HCT116 (cell line): ENCODE measurements around the gene TBCD. TPM values are rescaled to one million over a fixed set of nuclear protein-coding genes. Genes with fewer than 3 reads are reported as not detected.

Source experiments
- ATAC-seq: fragments of 200-7000 bp; cut with Tn5 transposase; 2 replicates; pipeline ENCODE4 v1.9.1; 2020; ENCODE audit warnings: mild to moderate bottlenecking, moderate library complexity
- BruUV-seq: library from RNA; stranded (reverse); fragments of 400-500 nt; replicated peaks from 2 replicates; lab custom pipeline; 2021; lab: Mats Ljungman, UMichigan
- CTCF ChIA-PET: fragments of 300-600 bp; sonication (Branson Sonifier 250); formaldehyde crosslinking; loops from one replicate; lab custom pipeline; 2021; ENCODE audit warnings: antibody characterized with exemption; lab: Charles Lee
- POLR2A ChIA-PET: fragments of 300-600, 350-600 bp; sonication (Branson Sonifier 250); formaldehyde crosslinking; loops from one replicate; lab custom pipeline; 2021; ENCODE audit warnings: antibody characterized with exemption; lab: Charles Lee
- RAD21 ChIA-PET, 2 experiments: fragments of 300-600 bp; sonication (Branson Sonifier 250); formaldehyde crosslinking; loops; one replicate each; lab custom pipeline; 2023; ENCODE audit warnings: low total read pairs in 2 of 2; ENCODE audit not compliant: uncharacterized antibody in 2 of 2, unreplicated experiment in 2 of 2, low non-redundant PET in 1 of 2; lab: Charles Lee
- DNase-seq: peaks from one replicate; pipeline ENCODE4 v3.0.0-alpha.2; 2010; ENCODE audit warnings: low read depth, low spot score
- H2AFZ ChIP-seq: fragments of 200-600 bp; shearing (Covaris generic), sonication (generic); 2 replicates; pipeline ENCODE4 v1.6.1; 2017; ENCODE audit warnings: low read depth, mixed run types, mixed read lengths, antibody characterized with exemption, low read length; ENCODE audit not compliant: poor library complexity, severe bottlenecking
- H3K27ac ChIP-seq: 2 replicates; pipeline ENCODE4 v1.5.1; 2012; ENCODE audit warnings: low read depth, low read length
- H3K27me3 ChIP-seq: fragments of 200-600 bp; sonication (generic); 2 replicates; pipeline ENCODE4 v1.6.1; 2016; ENCODE audit warnings: mixed run types, low read length, mixed read lengths; ENCODE audit not compliant: insufficient read depth
- H3K36me3 ChIP-seq, 2 experiments: fragments of 200-500 bp in 1 of 2; fragments of 200-600 bp in 1 of 2; sonication (Bioruptor generic) in 1 of 2; sonication (generic) in 1 of 2; 2 replicates each; pipeline versions ENCODE4 v1.5.1 to v1.6.1; 2014 to 2016; ENCODE audit warnings: low read length in 2 of 2, inconsistent platforms in 1 of 2, mixed read lengths in 1 of 2, mixed run types in 1 of 2; ENCODE audit not compliant: insufficient read depth in 2 of 2, control insufficient read depth in 1 of 2
- H3K4me1 ChIP-seq, 2 experiments: fragments of 200-600 bp in 1 of 2; sonication (generic) in 1 of 2; 2 replicates each; pipeline versions ENCODE4 v1.5.1 to v1.6.1; 2012 to 2017; ENCODE audit warnings: low read length in 2 of 2, inconsistent platforms in 1 of 2, mild to moderate bottlenecking in 1 of 2, mixed read lengths in 1 of 2, mixed run types in 1 of 2, moderate library complexity in 1 of 2; ENCODE audit not compliant: insufficient read depth in 2 of 2, control insufficient read depth in 1 of 2
- H3K4me2 ChIP-seq: fragments of 200-600 bp; sonication (generic); 2 replicates; pipeline ENCODE4 v1.6.1; 2017; ENCODE audit warnings: mixed run types, low read length, mixed read lengths
- H3K4me3 ChIP-seq, 2 experiments: fragments of 200-600 bp in 1 of 2; sonication (generic) in 1 of 2; replicated peaks in 1 of 2; 2 replicates each; pipeline ENCODE4 v1.5.1; 2011 to 2016; ENCODE audit warnings: low read length in 2 of 2, control low read depth in 1 of 2, low read depth in 1 of 2, mild to moderate bottlenecking in 1 of 2, mixed read lengths in 1 of 2, mixed run types in 1 of 2
- H3K79me2 ChIP-seq: fragments of 200-600 bp; sonication (generic); 2 replicates; pipeline ENCODE4 v1.6.1; 2017; ENCODE audit warnings: mild to moderate bottlenecking, mixed run types, low read length, moderate library complexity, mixed read lengths; ENCODE audit not compliant: insufficient read depth
- H3K9ac ChIP-seq: fragments of 200-600 bp; sonication (generic); 2 replicates; pipeline ENCODE4 v1.6.1; 2016; ENCODE audit warnings: low read length, mixed read lengths
- H3K9me2 ChIP-seq: fragments of 200-600 bp; sonication (generic), shearing (Covaris generic); 2 replicates; pipeline ENCODE4 v1.6.1; 2017; ENCODE audit warnings: mixed run types, mild to moderate bottlenecking, moderate library complexity; ENCODE audit not compliant: insufficient read depth
- H3K9me3 ChIP-seq, 2 experiments: fragments of 200-500 bp in 1 of 2; fragments of 200-600 bp in 1 of 2; sonication (Bioruptor generic) in 1 of 2; sonication (generic) in 1 of 2; 2 replicates each; pipeline ENCODE4 v1.6.1; 2014 to 2017; ENCODE audit warnings: low read length in 2 of 2, mixed read lengths in 2 of 2, inconsistent platforms in 1 of 2, low read depth in 1 of 2, mild to moderate bottlenecking in 1 of 2, mixed run types in 1 of 2, moderate library complexity in 1 of 2; ENCODE audit not compliant: control insufficient read depth in 1 of 2, insufficient read depth in 1 of 2
- H4K20me1 ChIP-seq: fragments of 200-600 bp; sonication (generic), shearing (Covaris generic); 2 replicates; pipeline ENCODE4 v1.6.1; 2017; ENCODE audit warnings: mixed run types, mild to moderate bottlenecking, moderate library complexity; ENCODE audit not compliant: insufficient read depth
- CEBPB ChIP-seq: IDR thresholded peaks from 2 replicates; pipeline ENCODE4 v1.6.1; 2012; ENCODE audit warnings: low read depth
- CTCF ChIP-seq, 3 experiments: fragments of 200-600 bp in 1 of 3; sonication (generic) in 1 of 3; IDR thresholded peaks in 2 of 3; conservative IDR thresholded peaks in 1 of 3; 2 replicates each; pipeline ENCODE4 v1.5.1; 2012 to 2017; ENCODE audit warnings: low read depth in 2 of 3, low read length in 2 of 3, antibody characterized with exemption in 1 of 3, borderline replicate concordance in 1 of 3, control low read depth in 1 of 3, mild to moderate bottlenecking in 1 of 3, mixed read lengths in 1 of 3, mixed run types in 1 of 3, moderate library complexity in 1 of 3; ENCODE audit not compliant: insufficient read depth in 1 of 3
- FOSL1 ChIP-seq: IDR thresholded peaks from 2 replicates; pipeline ENCODE4 v1.6.1; 2012; ENCODE audit warnings: low read depth
- MAX ChIP-seq: IDR thresholded peaks from 2 replicates; pipeline ENCODE4 v1.6.1; 2012
- POLR2AphosphoS5 ChIP-seq: IDR thresholded peaks from 2 replicates; pipeline ENCODE4 v1.6.1; 2011; ENCODE audit warnings: mild to moderate bottlenecking, low read depth, low read length, moderate library complexity
- ZFX ChIP-seq: fragments of 450-650 bp; IDR thresholded peaks from 2 replicates; pipeline ENCODE4 v1.6.1; 2017
- ZNF274 ChIP-seq: fragments of 200-500 bp; sonication (Bioruptor generic); IDR thresholded peaks from 2 replicates; pipeline ENCODE4 v1.6.1; 2014; ENCODE audit warnings: mild to moderate bottlenecking, low read depth, low read length, inconsistent platforms
- intact Hi-C: fragments of 100-400 bp; cut with micrococcal nuclease; formaldehyde crosslinking; loops from 2 replicates; pipeline ENCODE4 v1.10.0; 2022
- total RNA-seq: library from RNA; stranded (reverse); gene quantifications from one replicate; pipeline ENCODE4 v1.2.1, GENCODE V29; 2021; ENCODE audit not compliant: unreplicated experiment

Gene TBCD
- total RNA-seq, 1 experiment from 2014 or later = 152 TPM

- Histone ChIP-seq H3K9me2 (no peaks in the 10 kb centered on the region), H3K4me3 (no peak overlapping the region), H2AFZ (no peak overlapping the region), H3K79me2 (no peaks in the 10 kb centered on the region), H3K9me3 (peaks cover 23 to 24% of the 10 kb centered on the region in 2 experiments; a peak in 3 of 4 replicates), H3K4me2 (no peak overlapping the region), H3K4me1 (no peaks in the 10 kb centered on the region), H3K36me3 (peaks cover 7 to 36% of the 10 kb centered on the region in 2 experiments), H3K9ac (no peak overlapping the region), H4K20me1 (no peaks in the 10 kb centered on the region), H3K27me3 (no peaks in the 10 kb centered on the region), H3K27ac (no peak overlapping the region)
- no peak for TF ChIP-seq FOSL1
- TF ChIP-seq MAX = no peak
- 0 out of 6 replicates have a peak, but pooled peaks of 1 of the 3 experiments have one; percentile 4 for TF ChIP-seq CTCF (IDR thresholded peaks at IDR 0.05 in 2 of 3, conservative IDR thresholded peaks at IDR 0.05 in 1 of 3; ENCODE audit: borderline replicate concordance in 1 of 3, insufficient read depth in 1 of 3, low read depth in 2 of 3, low read length in 2 of 3)
- intact Hi-C loops = no loop called here
- RAD21 ChIA-PET = no interaction called here
- no peak for DNase-seq
- CTCF ChIA-PET = no interaction called here
- peak; percentile 21 for ATAC-seq
- no TSS peak for BruUV-seq
- POLR2A ChIA-PET = no interaction called here
Observed at GRCh38 chr17:82947051-82947991, 195.5 kb downstream of the TBCD start.

- intact Hi-C loops = no loop called here
- Histone ChIP-seq H3K9me3 (peaks cover 23 to 24% of the 10 kb centered on the region in 2 experiments; a peak in 3 of 4 replicates), H3K4me3 (no peak overlapping the region), H2AFZ (no peak overlapping the region), H3K27me3 (no peaks in the 10 kb centered on the region), H3K27ac (no peak overlapping the region), H3K4me1 (no peaks in the 10 kb centered on the region), H4K20me1 (no peaks in the 10 kb centered on the region), H3K9ac (no peak overlapping the region), H3K4me2 (no peak overlapping the region), H3K79me2 (no peaks in the 10 kb centered on the region), H3K36me3 (peaks cover 1 to 28% of the 10 kb centered on the region in 2 experiments; a peak in 3 of 4 replicates), H3K9me2 (no peaks in the 10 kb centered on the region)
- TF ChIP-seq CEBPB (no peak), MAX (no peak), POLR2AphosphoS5 (no peak), ZFX (no peak), ZNF274 (no peak)
- POLR2A ChIA-PET = no interaction called here
- BruUV-seq = no TSS peak
- ATAC-seq (peak; percentile 19; the same call in 1 of the 2 replicates), DNase-seq (no peak)
- RAD21 ChIA-PET = no interaction called here
- CTCF ChIA-PET = no interaction called here
Observed at GRCh38 chr17:82948081-82948511, 196.2 kb downstream of the TBCD start.
